HUES6 (cell line): ENCODE data around the gene CASP2.

Source experiments
- H3K27ac ChIP-seq: 2 replicates; pipeline ENCODE4 v1.7.0; 2013; ENCODE audit warnings: low read depth, mild to moderate bottlenecking, low read length, inconsistent platforms
- H3K27me3 ChIP-seq: 2 replicates; pipeline ENCODE4 v1.6.1; 2013; ENCODE audit warnings: low read length; ENCODE audit not compliant: control insufficient read depth, insufficient read depth
- H3K36me3 ChIP-seq: 2 replicates; pipeline ENCODE4 v1.6.1; 2013; ENCODE audit warnings: low read length; ENCODE audit not compliant: control insufficient read depth, insufficient read depth
- H3K4me1 ChIP-seq: 2 replicates; pipeline ENCODE4 v1.6.1; 2013; ENCODE audit warnings: low read length; ENCODE audit not compliant: control insufficient read depth, insufficient read depth
- H3K4me3 ChIP-seq: 2 replicates; pipeline ENCODE4 v1.5.1; 2013; ENCODE audit warnings: low read depth, low read length
- H3K9ac ChIP-seq: one replicate; pipeline ENCODE4 v1.6.1; 2013; ENCODE audit warnings: mild to moderate bottlenecking, low read length
- H3K9me3 ChIP-seq: 2 replicates; pipeline ENCODE4 v1.6.1; 2013; ENCODE audit warnings: low read depth, low read length; ENCODE audit not compliant: control insufficient read depth, insufficient read depth

CASP2 gene

GRCh38 chr7:143354965-143355364 is 66.8 kb downstream of the CASP2 start:
- H3K9ac ChIP-seq, result no peak overlapping the region
- H3K4me1 ChIP-seq, result peaks cover 4% of the 10 kb centered on the region; the same call in 1 of the 2 replicates
- no peak overlapping the region for H3K27ac ChIP-seq
- peaks cover 27% of the 10 kb centered on the region; the same call in 1 of the 2 replicates for H3K36me3 ChIP-seq
- H3K4me3 ChIP-seq, result no peak overlapping the region
- H3K27me3 ChIP-seq, result peaks cover 6% of the 10 kb centered on the region; the same call in 1 of the 2 replicates
- H3K9me3 ChIP-seq, result no peaks in the 10 kb centered on the region

- no peak overlapping the region for H3K4me3 ChIP-seq
- no peak overlapping the region for H3K27ac ChIP-seq
- no peaks in the 10 kb centered on the region for H3K9me3 ChIP-seq
- H3K4me1 ChIP-seq, result peaks cover 10% of the 10 kb centered on the region
- peaks cover 27% of the 10 kb centered on the region; the same call in 1 of the 2 replicates for H3K36me3 ChIP-seq
- peaks cover 13% of the 10 kb centered on the region; the same call in 1 of the 2 replicates for H3K27me3 ChIP-seq
- no peak overlapping the region for H3K9ac ChIP-seq
Measured at GRCh38 chr7:143355450-143356385, 67.6 kb downstream of the CASP2 start.

GRCh38 chr7:143356414-143357050 is 68.4 kb downstream of the CASP2 start:
- H3K4me1 ChIP-seq, result peaks cover 14% of the 10 kb centered on the region
- no peak overlapping the region for H3K4me3 ChIP-seq
- H3K9me3 ChIP-seq, result no peaks in the 10 kb centered on the region
- no peak overlapping the region for H3K27ac ChIP-seq
- H3K9ac ChIP-seq, result no peak overlapping the region
- peaks cover 21% of the 10 kb centered on the region; the same call in 1 of the 2 replicates for H3K27me3 ChIP-seq
- H3K36me3 ChIP-seq, result peaks cover 27% of the 10 kb centered on the region; the same call in 1 of the 2 replicates
